ENCODE measurements around the gene SPTY2D1. TPM values are rescaled to one million over a fixed set of nuclear protein-coding genes. Genes with fewer than 3 reads are reported as not detected.

Gene SPTY2D1
- total RNA-seq, 1 experiment from 2014 or later, result 23.7 TPM

- no peaks in the 10 kb centered on the region for H3K27me3 ChIP-seq (ENCODE audit: insufficient read depth, low read depth)
- peaks cover 55% of the 10 kb centered on the region for H3K79me2 ChIP-seq (ENCODE audit: low read depth)
- H3K9me3 ChIP-seq (ENCODE audit: insufficient read depth, low read depth), result no peaks in the 10 kb centered on the region
- H4K20me1 ChIP-seq (ENCODE audit: insufficient read depth), result no peaks in the 10 kb centered on the region
- peak overlapping the region; percentile 93 for H3K4me2 ChIP-seq
- no TSS peak for BruUV-seq (replicated peaks)
- no peaks in the 10 kb centered on the region for H3K9me2 ChIP-seq (ENCODE audit: insufficient read depth)
- H3K36me3 ChIP-seq (ENCODE audit: low read depth), result no peaks in the 10 kb centered on the region
- TF ChIP-seq, protein P1, sequence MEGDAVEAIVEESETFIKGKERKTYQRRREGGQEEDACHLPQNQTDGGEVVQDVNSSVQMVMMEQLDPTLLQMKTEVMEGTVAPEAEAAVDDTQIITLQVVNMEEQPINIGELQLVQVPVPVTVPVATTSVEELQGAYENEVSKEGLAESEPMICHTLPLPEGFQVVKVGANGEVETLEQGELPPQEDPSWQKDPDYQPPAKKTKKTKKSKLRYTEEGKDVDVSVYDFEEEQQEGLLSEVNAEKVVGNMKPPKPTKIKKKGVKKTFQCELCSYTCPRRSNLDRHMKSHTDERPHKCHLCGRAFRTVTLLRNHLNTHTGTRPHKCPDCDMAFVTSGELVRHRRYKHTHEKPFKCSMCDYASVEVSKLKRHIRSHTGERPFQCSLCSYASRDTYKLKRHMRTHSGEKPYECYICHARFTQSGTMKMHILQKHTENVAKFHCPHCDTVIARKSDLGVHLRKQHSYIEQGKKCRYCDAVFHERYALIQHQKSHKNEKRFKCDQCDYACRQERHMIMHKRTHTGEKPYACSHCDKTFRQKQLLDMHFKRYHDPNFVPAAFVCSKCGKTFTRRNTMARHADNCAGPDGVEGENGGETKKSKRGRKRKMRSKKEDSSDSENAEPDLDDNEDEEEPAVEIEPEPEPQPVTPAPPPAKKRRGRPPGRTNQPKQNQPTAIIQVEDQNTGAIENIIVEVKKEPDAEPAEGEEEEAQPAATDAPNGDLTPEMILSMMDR (conservative IDR thresholded peaks at IDR 0.05), result no peak
- no peak for TF ChIP-seq EZH2 (IDR thresholded peaks at IDR 0.05; ENCODE audit: low read depth)
- intact Hi-C loops (cut with micrococcal nuclease; ENCODE audit: unreplicated experiment), result no loop called here
- no peaks in the 10 kb centered on the region for H3F3A ChIP-seq (ENCODE audit: insufficient read depth, low read depth)
- no peak for DNase-seq
- H3K4me3 ChIP-seq, result no peak overlapping the region; the same call in 1 of the 2 replicates
- H2AFZ ChIP-seq, result no peak overlapping the region
- ChIA-PET CTCF (no interaction called here), POLR2A (ENCODE audit: unreplicated experiment) (interaction anchor here (0.7 to 0.8 kb wide), 2 partner anchors 12 to 50 kb away, joined by 6 read pairs; no protein-coding TSS in a partner anchor)
- no peak overlapping the region for H3K27ac ChIP-seq
- H3K4me1 ChIP-seq (replicated peaks; ENCODE audit: insufficient read depth), result peaks cover 24% of the 10 kb centered on the region
These were observed 43.6 kb downstream of the SPTY2D1 start for GRCh38 chr11:18590571-18590970.

GRCh38 chr11:18588297-18589252 lies 45.6 kb downstream of the SPTY2D1 start, which contains the start of gene UEVLD:
UEVLD (minus strand) TSS chr11:18588734; CDS start chr11:18588654, 80 bp downstream.
- peak; percentile 82 to 93 for DNase-seq
- Histone ChIP-seq H3K27me3 (ENCODE audit: insufficient read depth, low read depth) (no peaks in the 10 kb centered on the region), H3K9me2 (ENCODE audit: insufficient read depth) (no peaks in the 10 kb centered on the region), H2AFZ (peak within 1 kb of the TSS; percentile 96), H3K36me3 (ENCODE audit: low read depth) (no peaks in the 10 kb centered on the region), H3K27ac (peak within 1 kb of the TSS; percentile 36), H3K4me2 (peak within 1 kb of the TSS; percentile 93), H3K4me3 (peak within 1 kb of the TSS; percentile 70), H3F3A (ENCODE audit: insufficient read depth, low read depth) (no peaks in the 10 kb centered on the region), H3K79me2 (ENCODE audit: low read depth) (peaks cover 55% of the 10 kb centered on the region), H3K9me3 (ENCODE audit: insufficient read depth, low read depth) (no peaks in the 10 kb centered on the region), H3K4me1 (replicated peaks; ENCODE audit: insufficient read depth) (peaks cover 24% of the 10 kb centered on the region), H4K20me1 (ENCODE audit: insufficient read depth) (no peaks in the 10 kb centered on the region)
- TF ChIP-seq, protein P1 (conservative IDR thresholded peaks at IDR 0.05), result no peak
- no peak for TF ChIP-seq EZH2 (IDR thresholded peaks at IDR 0.05; ENCODE audit: low read depth)
- BruUV-seq (replicated peaks), result no TSS peak
- CTCF ChIA-PET, result interaction anchor here (0.7 kb wide), 1 partner anchor 176 kb away, joined by 4 read pairs; the partner anchor contains the start of gene LDHC
- intact Hi-C loops (cut with micrococcal nuclease; ENCODE audit: unreplicated experiment), result loop anchor here (1.0 to 2.0 kb wide), 2 partner anchors 46 to 62 kb away; partner anchors contain the start of genes SPTY2D1 and TSG101
- POLR2A ChIA-PET (ENCODE audit: unreplicated experiment), result interaction anchor here (0.5 to 0.8 kb wide), 3 partner anchors 9 to 275 kb away, joined by 4 to 8 read pairs (median 5); no protein-coding TSS in a partner anchor

DNA sequence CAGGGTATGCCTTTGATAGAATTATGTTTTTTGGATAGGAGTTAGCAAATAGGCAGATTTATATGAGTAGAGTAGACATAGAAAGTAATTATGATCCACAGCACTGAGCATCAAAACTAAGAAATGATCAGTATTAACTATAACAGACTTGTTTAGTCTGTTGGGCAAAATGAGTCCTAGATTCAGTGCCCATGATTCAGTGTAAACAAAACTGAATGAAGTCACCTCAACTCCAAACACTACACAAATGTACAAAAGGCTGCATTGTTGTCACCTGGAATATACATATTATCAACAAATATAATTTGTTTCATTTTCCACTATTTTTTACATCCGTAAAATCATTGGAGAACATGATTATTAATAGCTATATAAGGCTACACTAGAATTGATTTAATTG lies 52.3 kb downstream of the SPTY2D1 start:
- Histone ChIP-seq H3K27ac (no peak overlapping the region), H3F3A (ENCODE audit: insufficient read depth, low read depth) (no peaks in the 10 kb centered on the region), H3K36me3 (ENCODE audit: low read depth) (peaks cover 13% of the 10 kb centered on the region; the same call in 1 of the 2 replicates), H3K4me3 (no peak overlapping the region), H3K4me1 (replicated peaks; ENCODE audit: insufficient read depth) (no peaks in the 10 kb centered on the region), H2AFZ (no peak overlapping the region), H3K79me2 (ENCODE audit: low read depth) (peaks cover 2% of the 10 kb centered on the region; the same call in 1 of the 2 replicates), H4K20me1 (ENCODE audit: insufficient read depth) (no peaks in the 10 kb centered on the region), H3K27me3 (ENCODE audit: insufficient read depth, low read depth) (no peaks in the 10 kb centered on the region), H3K9me3 (ENCODE audit: insufficient read depth, low read depth) (no peaks in the 10 kb centered on the region), H3K9me2 (ENCODE audit: insufficient read depth) (no peaks in the 10 kb centered on the region), H3K4me2 (no peak overlapping the region)
- BruUV-seq (replicated peaks), result no TSS peak
- TF ChIP-seq, protein P1 (conservative IDR thresholded peaks at IDR 0.05), result no peak
- no peak for TF ChIP-seq EZH2 (IDR thresholded peaks at IDR 0.05; ENCODE audit: low read depth)
- DNase-seq, result no peak
- CTCF ChIA-PET, result no interaction called here
- POLR2A ChIA-PET (ENCODE audit: unreplicated experiment), result interaction anchor here (0.6 to 0.7 kb wide), 3 partner anchors 12 to 198 kb away, joined by 3 to 5 read pairs (median 3); no protein-coding TSS in a partner anchor
- intact Hi-C loops (cut with micrococcal nuclease; ENCODE audit: unreplicated experiment), result no loop called here

All from PC-9 (cell line).